ENCODE measurements around the gene CXCL16. TPM values are rescaled to one million over a fixed set of nuclear protein-coding genes. Genes with fewer than 3 reads are reported as not detected.

Gene CXCL16
- total and polyA plus RNA-seq, 2 of the 13 experiments (the other 11 are each of a cell fraction or from before 2014, with no cell fraction given) = 9.4 to 101 TPM

- TF ChIP-seq ERF (CRISPR knock-in tag; IDR thresholded peaks at IDR 0.05) (no peak), SMARCC2 (IDR thresholded peaks at IDR 0.05) (no peak), CBX5 (CRISPR knock-in tag; IDR thresholded peaks at IDR 0.05; ENCODE audit: borderline replicate concordance) (no peak), XRCC5 (optimal IDR thresholded peaks at IDR 0.05; ENCODE audit: low read length) (no peak), NCOA1 (CRISPR knock-in tag; IDR thresholded peaks at IDR 0.05) (no peak), ZNF276 (CRISPR knock-in tag; IDR thresholded peaks at IDR 0.05; ENCODE audit: low read depth) (no peak), LCORL (IDR thresholded peaks at IDR 0.05) (no peak), LCORL (CRISPR knock-in tag; IDR thresholded peaks at IDR 0.05) (no peak), MXD1 (CRISPR knock-in tag; IDR thresholded peaks at IDR 0.05) (no peak), ATRX (CRISPR knock-in tag; IDR thresholded peaks at IDR 0.05; ENCODE audit: borderline replicate concordance) (no peak), ZSCAN5A (CRISPR knock-in tag; IDR thresholded peaks at IDR 0.05; ENCODE audit: borderline replicate concordance) (no peak), GFI1 (CRISPR knock-in tag; IDR thresholded peaks at IDR 0.05; ENCODE audit: borderline replicate concordance) (no peak), ZNF441 (CRISPR knock-in tag; IDR thresholded peaks at IDR 0.05; ENCODE audit: borderline replicate concordance) (no peak), ZNF761 (CRISPR knock-in tag; conservative IDR thresholded peaks at IDR 0.05) (no peak), NR2C2 (CRISPR knock-in tag; IDR thresholded peaks at IDR 0.05; ENCODE audit: borderline replicate concordance) (no peak), HOXA9 (CRISPR knock-in tag; IDR thresholded peaks at IDR 0.05; ENCODE audit: borderline replicate concordance) (no peak)
- in situ Hi-C loops (cut with HindIII; ENCODE audit: extremely low pct_ligation_motif_present, low pct_unique_long_range_greater_than_20kb) (no loop called here), intact Hi-C loops (cut with micrococcal nuclease; ENCODE audit: unreplicated experiment) (loop anchor here (10.0 kb wide), 1 partner anchor 247 kb away; the partner anchor contains the start of gene SPAG7)
- no TSS peak for BruUV-seq (replicated peaks)
- Histone ChIP-seq H3K36me3 (replicated peaks in 1 of 2; ENCODE audit: control insufficient read depth in 1 of 2, insufficient read depth in 2 of 2, low read length in 2 of 2) (peaks cover 11 to 37% of the 10 kb centered on the region in 2 experiments; a peak in 4 of 5 replicates), H3K4me1 (ENCODE audit: insufficient read depth, low read length) (peaks cover 48% of the 10 kb centered on the region), H3K4me2 (ENCODE audit: low read depth, low read length) (no peak overlapping the region), H3K79me2 (ENCODE audit: insufficient read depth, low read length) (no peaks in the 10 kb centered on the region), H3K4me3 (replicated peaks in 1 of 3; ENCODE audit: insufficient read depth in 1 of 3, low read depth in 2 of 3, low read length in 3 of 3) (no peak overlapping the region), H2AFZ (ENCODE audit: low read length) (no peak overlapping the region), H3K9ac (ENCODE audit: insufficient read depth, low read depth, low read length) (no peak overlapping the region), H3K9me3 (ENCODE audit: low read length) (no peaks in the 10 kb centered on the region), H3K27ac (ENCODE audit: extremely low read length, insufficient read depth, low read length) (no peak overlapping the region), H3K27me3 (ENCODE audit: control insufficient read depth in 1 of 2, insufficient read depth in 2 of 2, low read length in 2 of 2) (no peaks in the 10 kb centered on the region), H4K20me1 (ENCODE audit: insufficient read depth, low read length) (no peaks in the 10 kb centered on the region)
- FAIRE-seq (no peak), DNase-seq (ENCODE audit: low spot score) (no peak), ATAC-seq (no peak)
- ChIA-PET POLR2A (interaction anchor here (1.0 kb wide), 1 partner anchor 8 kb away, joined by 4 read pairs; the partner anchor contains the start of gene ARRB2), CTCF (ENCODE audit: low intra/inter-chr PET ratio, low total read pairs) (no interaction called here)
- WGBS (ENCODE audit: low lambda C conversion rate) = 95% methylated on average over 13 of the region's 13 CpGs
Measured at GRCh38 chr17:4718276-4718675, 21.5 kb downstream of the CXCL16 start.

All from HepG2 (cell line).